Fibroblast of the aortic adventitia (primary cell): Measurements from ENCODE around the gene HNRNPA2B1. TPM values are rescaled to one million over a fixed set of nuclear protein-coding genes. Genes with fewer than 3 reads are reported as not detected.
A peak's percentile ranks its signal among the peaks of the same experiment; 100 is the strongest.
"Not testable (repeated sequence)": the region's sequence is repeated elsewhere in the genome, so short reads cannot be mapped to it uniquely, and the experiment has no call there.

Experiments used
- DNase-seq: peaks from one replicate; pipeline ENCODE4 v3.0.0-alpha.2; 2010; ENCODE audit warnings: low read depth
- H3K4me3 ChIP-seq: 2 replicates; pipeline ENCODE4 v1.5.1; 2011; ENCODE audit warnings: low read depth, mild to moderate bottlenecking, control low read depth, low read length, moderate library complexity
- total RNA-seq: library from RNA; depleted of rRNA; stranded (reverse); fragments of >200 nt; gene quantifications from 2 replicates; pipeline ENCODE4 v1.2.3, GENCODE V29; 2012; ENCODE audit warnings: low replicate concordance
- TF ChIP-seq, protein P1 (sequence below): IDR thresholded peaks from 2 replicates; pipeline ENCODE4 v1.5.1; 2011; ENCODE audit warnings: mild to moderate bottlenecking, low read length, control low read depth, inconsistent platforms; ENCODE audit not compliant: insufficient read depth

The HNRNPA2B1 gene
- total RNA-seq, 1 donor, result 141 TPM

- TF ChIP-seq, protein P1, sequence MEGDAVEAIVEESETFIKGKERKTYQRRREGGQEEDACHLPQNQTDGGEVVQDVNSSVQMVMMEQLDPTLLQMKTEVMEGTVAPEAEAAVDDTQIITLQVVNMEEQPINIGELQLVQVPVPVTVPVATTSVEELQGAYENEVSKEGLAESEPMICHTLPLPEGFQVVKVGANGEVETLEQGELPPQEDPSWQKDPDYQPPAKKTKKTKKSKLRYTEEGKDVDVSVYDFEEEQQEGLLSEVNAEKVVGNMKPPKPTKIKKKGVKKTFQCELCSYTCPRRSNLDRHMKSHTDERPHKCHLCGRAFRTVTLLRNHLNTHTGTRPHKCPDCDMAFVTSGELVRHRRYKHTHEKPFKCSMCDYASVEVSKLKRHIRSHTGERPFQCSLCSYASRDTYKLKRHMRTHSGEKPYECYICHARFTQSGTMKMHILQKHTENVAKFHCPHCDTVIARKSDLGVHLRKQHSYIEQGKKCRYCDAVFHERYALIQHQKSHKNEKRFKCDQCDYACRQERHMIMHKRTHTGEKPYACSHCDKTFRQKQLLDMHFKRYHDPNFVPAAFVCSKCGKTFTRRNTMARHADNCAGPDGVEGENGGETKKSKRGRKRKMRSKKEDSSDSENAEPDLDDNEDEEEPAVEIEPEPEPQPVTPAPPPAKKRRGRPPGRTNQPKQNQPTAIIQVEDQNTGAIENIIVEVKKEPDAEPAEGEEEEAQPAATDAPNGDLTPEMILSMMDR, result no peak
- DNase-seq, result no peak
These were observed 46.4 kb downstream of the HNRNPA2B1 start for GRCh38 chr7:26153823-26154783.

DNA sequence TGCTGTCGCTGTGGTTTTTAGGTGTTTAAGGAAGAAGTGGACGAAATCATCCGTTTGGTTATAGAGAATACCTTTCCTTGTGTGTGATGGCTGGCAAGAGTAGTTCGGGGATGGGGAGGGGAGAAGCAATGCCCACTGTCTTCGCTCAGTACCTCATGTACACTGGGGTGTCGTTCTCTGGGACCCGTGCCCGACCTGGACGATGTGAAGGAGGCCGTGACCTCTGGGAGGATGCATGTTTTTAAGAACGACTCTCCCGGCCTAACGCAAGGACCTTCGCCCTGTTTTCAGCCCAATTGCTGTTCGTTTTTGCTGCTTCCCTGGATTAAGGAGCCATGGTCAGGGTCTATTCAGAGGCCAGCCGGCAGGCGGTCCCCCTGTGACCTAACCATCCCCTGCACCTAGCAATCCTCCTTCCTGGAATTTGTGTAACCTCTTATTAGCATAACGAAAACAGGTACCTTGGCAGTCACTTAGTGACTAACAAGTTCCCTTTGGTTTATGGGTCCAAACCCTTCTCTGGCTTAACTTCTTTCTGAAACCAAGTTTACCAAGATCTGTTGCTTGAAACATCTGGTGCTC, 47.2 kb downstream of the HNRNPA2B1 start:
- no peak for DNase-seq
- TF ChIP-seq, protein P1, result no peak
- H3K4me3 ChIP-seq, result no peak overlapping the region

More at GRCh38 chr7:26153823-26154783, 46.4 kb downstream of the HNRNPA2B1 start:
- no peak overlapping the region for H3K4me3 ChIP-seq

DNA sequence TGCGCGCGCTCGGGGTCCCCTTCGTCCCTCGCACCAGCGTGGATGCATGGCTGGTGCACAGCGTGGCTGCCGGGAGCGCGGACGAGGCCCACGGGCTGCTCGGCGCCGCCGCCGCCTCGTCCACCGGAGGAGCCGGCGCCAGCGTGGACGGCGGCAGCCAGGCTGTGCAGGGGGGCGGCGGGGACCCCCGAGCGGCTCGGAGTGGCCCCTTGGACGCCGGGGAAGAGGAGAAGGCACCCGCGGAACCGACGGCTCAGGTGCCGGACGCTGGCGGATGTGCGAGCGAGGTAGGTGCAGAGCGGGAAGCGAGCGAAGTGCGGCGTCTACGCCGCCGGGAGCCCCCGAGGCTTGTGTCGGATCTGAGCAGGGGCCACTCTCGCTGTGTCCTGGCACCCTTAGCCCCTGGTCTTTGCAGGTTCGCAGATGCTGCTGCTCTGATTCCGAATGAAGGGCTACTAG, 47.7 kb downstream of the HNRNPA2B1 start:
- DNase-seq, result not testable (repeated sequence)
- H3K4me3 ChIP-seq, result peak overlapping the region; percentile 63

DNA sequence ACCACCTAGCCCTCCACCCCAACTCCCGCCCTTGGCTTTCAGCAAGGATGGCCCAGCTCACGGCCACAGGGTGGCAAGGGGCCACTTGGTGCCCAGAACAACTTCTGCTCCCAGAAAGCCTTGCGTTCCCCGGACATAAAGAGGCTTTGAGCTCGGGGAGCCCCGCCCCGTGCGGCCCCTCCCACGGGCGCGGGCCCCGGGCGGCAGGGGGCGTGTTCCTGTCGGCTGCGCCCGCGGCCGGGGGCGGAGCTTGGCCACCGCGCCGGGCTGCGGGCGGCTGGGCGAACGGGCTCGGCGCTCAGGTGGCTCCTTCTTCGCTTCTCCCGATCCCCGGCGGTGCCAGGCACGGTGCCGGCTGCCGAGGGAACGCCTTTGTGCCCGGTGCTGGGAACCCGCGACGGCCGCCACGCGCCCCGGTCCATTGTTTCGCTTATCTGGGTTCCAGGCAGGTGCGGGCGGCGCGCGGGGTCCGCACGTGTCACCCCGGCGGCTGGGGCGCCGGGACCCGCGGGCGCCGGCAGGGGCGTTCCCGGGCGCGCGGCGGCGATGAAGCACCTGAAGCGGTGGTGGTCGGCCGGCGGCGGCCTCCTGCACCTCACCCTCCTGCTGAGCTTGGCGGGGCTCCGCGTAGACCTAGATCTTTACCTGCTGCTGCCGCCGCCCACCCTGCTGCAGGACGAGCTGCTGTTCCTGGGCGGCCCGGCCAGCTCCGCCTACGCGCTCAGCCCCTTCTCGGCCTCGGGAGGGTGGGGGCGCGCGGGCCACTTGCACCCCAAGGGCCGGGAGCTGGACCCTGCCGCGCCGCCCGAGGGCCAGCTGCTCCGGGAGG, 48.4 kb downstream of the HNRNPA2B1 start, which contains the start of gene NFE2L3:
NFE2L3 (plus strand) TSS at position 246 of the 829 bp plus-strand sequence; CDS start at position 547, 301 bp downstream.
- H3K4me3 ChIP-seq, result peak within 1 kb of the TSS; percentile 63
- DNase-seq, result peak; percentile 26
- TF ChIP-seq, protein P1, result no peak

DNA sequence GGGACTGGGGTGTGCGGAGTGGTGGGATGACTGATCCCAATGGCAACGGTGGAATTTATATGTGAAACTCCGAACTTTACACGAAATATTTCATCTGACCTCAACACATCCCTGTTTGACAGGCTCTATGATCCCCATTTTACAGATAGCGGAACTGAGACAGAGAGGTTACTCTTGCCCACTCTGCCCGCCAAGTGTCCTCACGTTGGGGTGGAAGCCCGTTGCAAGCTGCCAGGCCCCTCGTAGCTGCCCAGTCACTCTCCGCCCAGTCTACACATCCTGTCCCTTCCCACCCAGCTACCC, 48.9 kb downstream of the HNRNPA2B1 start:
- TF ChIP-seq, protein P1, result no peak
- peak overlapping the region; percentile 63 for H3K4me3 ChIP-seq
- DNase-seq, result no peak

- TF ChIP-seq, protein P1, result no peak
- no peak overlapping the region for H3K4me3 ChIP-seq
- no peak for DNase-seq
These were observed 49.5 kb downstream of the HNRNPA2B1 start for GRCh38 chr7:26151096-26151495.
